Nephron (organoid): Measurements from ENCODE around the gene RPS6KA4.
"Not testable (repeated sequence)": the region's sequence is repeated elsewhere in the genome, so short reads cannot be mapped to it uniquely, and the experiment has no call there.

Source experiments
- H3K27ac Mint-ChIP-seq, 3 experiments: 2 replicates each; pipeline ENCODE4 v1.8.0; 2020; ENCODE audit warnings: mixed read lengths in 3 of 3, mild to moderate bottlenecking in 2 of 3, moderate library complexity in 1 of 3
- H3K27me3 Mint-ChIP-seq: 2 replicates; pipeline ENCODE4 v1.8.0; 2021; ENCODE audit warnings: low read depth, mild to moderate bottlenecking, moderate library complexity, mixed read lengths
- H3K36me3 Mint-ChIP-seq: 2 replicates; pipeline ENCODE4 v1.8.0; 2020; ENCODE audit warnings: low read depth, mixed read lengths
- H3K4me1 Mint-ChIP-seq: 2 replicates; pipeline ENCODE4 v1.8.0; 2020; ENCODE audit warnings: mixed read lengths
- H3K4me3 Mint-ChIP-seq, 3 experiments: 2 replicates each; pipeline ENCODE4 v1.8.0; 2020; ENCODE audit warnings: mild to moderate bottlenecking in 3 of 3, mixed read lengths in 3 of 3, moderate library complexity in 2 of 3
- H3K9me3 Mint-ChIP-seq: 2 replicates; pipeline ENCODE4 v1.8.0; 2020; ENCODE audit warnings: mixed read lengths
- TF ChIP-seq, protein P1 (sequence below), 3 experiments: fragments of 200-600 bp; sonication (generic); IDR thresholded peaks; one replicate each; pipeline ENCODE4 v1.5.0; 2021; ENCODE audit warnings: antibody characterized with exemption in 3 of 3; ENCODE audit not compliant: unreplicated experiment in 3 of 3

The RPS6KA4 gene

DNA sequence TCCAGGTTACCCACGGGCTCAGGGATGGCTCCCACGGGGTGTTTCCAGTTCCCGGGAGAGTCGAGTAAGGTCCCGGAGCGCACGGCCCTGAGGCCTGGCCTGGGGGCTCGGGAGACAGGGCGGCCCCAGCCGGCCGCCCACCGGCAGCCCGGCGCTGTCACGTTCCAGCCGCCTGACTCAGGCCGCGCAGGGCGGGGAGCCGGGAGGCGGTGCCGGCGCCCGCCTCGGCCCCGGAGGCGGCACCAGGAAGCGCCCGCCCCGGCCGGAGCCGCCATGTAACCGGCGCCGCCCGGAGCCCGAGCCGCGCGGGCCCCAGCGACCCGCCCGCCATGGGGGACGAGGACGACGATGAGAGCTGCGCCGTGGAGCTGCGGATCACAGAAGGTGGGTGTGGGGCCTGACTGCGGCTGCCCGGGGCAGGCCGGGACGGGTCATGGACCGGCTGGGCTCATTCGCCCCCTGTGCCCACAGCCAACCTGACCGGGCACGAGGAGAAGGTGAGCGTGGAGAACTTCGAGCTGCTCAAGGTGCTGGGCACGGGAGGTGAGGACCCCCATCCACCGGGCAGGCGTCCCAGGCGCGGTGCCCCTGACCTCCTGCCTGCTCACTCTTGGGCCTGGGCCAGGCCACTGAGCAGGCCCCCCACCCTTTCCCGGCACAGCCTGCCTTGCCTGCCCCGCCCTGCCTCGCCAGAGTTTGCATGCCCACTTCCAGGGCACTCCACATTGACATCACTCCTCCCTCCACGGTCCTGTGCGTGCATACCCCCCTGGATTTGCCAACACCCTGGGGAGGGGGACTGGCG lies at the start of gene RPS6KA4:
RPS6KA4 (plus strand) TSS at position 256 of the 805 bp plus-strand sequence; CDS start at position 330, 74 bp downstream.
- Mint-ChIP-seq H3K27ac (peak within 1 kb of the TSS; percentile 48 to 83 (median 71)), H3K4me3 (peak within 1 kb of the TSS; percentile 86 to 91 (median 90)), H3K4me1 (peaks cover 13% of the 10 kb centered on the region), H3K9me3 (no peaks in the 10 kb centered on the region), H3K27me3 (peaks cover 4% of the 10 kb centered on the region), H3K36me3 (peaks cover 17% of the 10 kb centered on the region)
- TF ChIP-seq, protein P1, sequence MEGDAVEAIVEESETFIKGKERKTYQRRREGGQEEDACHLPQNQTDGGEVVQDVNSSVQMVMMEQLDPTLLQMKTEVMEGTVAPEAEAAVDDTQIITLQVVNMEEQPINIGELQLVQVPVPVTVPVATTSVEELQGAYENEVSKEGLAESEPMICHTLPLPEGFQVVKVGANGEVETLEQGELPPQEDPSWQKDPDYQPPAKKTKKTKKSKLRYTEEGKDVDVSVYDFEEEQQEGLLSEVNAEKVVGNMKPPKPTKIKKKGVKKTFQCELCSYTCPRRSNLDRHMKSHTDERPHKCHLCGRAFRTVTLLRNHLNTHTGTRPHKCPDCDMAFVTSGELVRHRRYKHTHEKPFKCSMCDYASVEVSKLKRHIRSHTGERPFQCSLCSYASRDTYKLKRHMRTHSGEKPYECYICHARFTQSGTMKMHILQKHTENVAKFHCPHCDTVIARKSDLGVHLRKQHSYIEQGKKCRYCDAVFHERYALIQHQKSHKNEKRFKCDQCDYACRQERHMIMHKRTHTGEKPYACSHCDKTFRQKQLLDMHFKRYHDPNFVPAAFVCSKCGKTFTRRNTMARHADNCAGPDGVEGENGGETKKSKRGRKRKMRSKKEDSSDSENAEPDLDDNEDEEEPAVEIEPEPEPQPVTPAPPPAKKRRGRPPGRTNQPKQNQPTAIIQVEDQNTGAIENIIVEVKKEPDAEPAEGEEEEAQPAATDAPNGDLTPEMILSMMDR (IDR thresholded peaks at IDR 0.05; ENCODE audit: unreplicated experiment in 3 of 3), result no peak

DNA sequence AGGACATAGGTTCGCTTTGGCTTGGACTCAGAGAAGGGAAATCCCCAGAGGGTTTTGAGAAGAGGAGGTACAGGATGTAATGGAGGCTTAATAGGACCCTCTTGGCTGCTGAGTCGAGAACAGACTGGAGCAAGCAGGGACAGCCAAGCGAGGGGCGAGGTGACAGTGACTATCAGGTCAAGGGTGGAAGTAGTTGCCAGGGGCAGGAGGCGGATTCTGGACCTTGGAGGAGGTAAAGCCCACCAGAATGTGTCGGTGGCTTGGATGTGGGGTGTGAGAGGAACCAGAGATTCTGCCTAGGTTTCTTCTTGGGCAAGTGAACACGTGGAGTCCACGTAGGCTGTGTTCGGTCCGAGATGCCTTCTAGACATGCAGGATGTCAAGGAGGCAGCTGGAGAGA lies 46.0 kb upstream of the RPS6KA4 start:
- Mint-ChIP-seq H3K4me1 (peaks cover 14% of the 10 kb centered on the region), H3K27me3 (no peaks in the 10 kb centered on the region), H3K36me3 (peaks cover 16% of the 10 kb centered on the region), H3K4me3 (peak overlapping the region; percentile 52 to 76 (median 72)), H3K9me3 (no peaks in the 10 kb centered on the region), H3K27ac (peak overlapping the region in 2 of 3 experiments; percentile 6 to 94)
- TF ChIP-seq, protein P1 (IDR thresholded peaks at IDR 0.05; ENCODE audit: unreplicated experiment in 3 of 3), result no peak

DNA sequence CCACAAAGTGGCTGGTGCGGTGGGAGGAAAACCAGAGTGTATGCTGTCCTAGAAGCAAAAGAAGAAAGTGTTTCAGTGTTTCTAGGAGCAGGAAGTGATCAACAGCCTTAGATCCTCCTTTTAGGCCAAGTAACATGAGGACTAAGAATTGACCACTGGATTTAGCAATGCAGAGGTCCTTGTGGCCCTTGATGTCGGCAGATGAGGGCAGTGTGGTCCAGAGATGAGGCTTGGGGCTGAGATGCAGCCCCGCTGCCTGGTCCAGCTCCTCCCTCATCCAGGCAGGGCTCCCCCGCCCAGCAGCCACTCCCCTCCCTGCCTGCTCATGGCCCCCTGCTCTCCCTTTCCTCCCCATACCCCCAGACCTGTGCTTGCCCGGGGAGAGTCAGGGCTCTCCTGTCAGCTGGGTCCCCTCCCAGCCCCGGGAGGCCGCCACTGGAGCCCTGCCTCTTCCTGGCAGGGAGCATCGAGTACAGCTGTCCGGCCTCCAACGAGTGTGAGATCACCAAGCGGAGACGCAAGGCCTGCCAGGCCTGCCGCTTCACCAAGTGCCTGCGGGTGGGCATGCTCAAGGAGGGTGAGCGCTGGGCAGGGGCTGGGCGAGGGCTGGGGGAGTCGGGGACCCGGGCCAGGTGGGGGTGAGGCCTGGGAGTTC lies 45.3 kb upstream of the RPS6KA4 start:
- Mint-ChIP-seq H3K4me1 (peaks cover 14% of the 10 kb centered on the region), H3K27ac (peak overlapping the region in 2 of 3 experiments; percentile 6 to 94), H3K4me3 (peak overlapping the region; percentile 23 to 76 (median 72)), H3K36me3 (peaks cover 16% of the 10 kb centered on the region), H3K9me3 (no peaks in the 10 kb centered on the region), H3K27me3 (no peaks in the 10 kb centered on the region)
- TF ChIP-seq, protein P1 (IDR thresholded peaks at IDR 0.05; ENCODE audit: unreplicated experiment in 3 of 3), result no peak

DNA sequence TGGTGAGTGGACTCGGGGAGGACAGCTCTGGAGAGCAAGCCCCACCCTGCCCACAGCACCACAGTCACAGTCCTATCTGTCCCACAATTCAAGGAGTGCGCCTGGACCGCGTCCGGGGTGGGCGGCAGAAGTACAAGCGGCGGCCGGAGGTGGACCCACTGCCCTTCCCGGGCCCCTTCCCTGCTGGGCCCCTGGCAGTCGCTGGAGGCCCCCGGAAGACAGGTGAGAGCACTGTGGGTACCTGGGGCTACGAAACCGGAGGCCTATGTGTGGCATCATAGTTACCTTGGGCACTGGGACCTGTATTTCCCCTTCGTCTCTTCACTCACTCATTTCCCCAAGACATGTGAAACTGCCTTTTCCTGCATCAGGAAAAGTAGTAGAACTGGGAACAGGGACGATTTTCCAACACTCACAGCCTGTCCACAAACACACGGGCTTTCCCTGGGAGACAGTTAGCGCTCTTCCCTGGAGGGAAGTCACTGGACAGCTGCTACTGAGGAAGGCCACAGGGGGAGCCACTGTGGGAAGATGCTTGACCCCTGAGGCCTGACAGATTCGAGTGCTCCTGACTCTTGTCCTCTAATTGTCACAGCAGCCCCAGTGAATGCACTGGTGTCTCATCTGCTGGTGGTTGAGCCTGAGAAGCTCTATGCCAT lies 44.7 kb upstream of the RPS6KA4 start:
- peak overlapping the region; percentile 52 to 70 (median 59) for H3K4me3 Mint-ChIP-seq
- no peaks in the 10 kb centered on the region for H3K9me3 Mint-ChIP-seq
- H3K27ac Mint-ChIP-seq, result peak overlapping the region in 2 of 3 experiments; percentile 51 to 63
- TF ChIP-seq, protein P1 (IDR thresholded peaks at IDR 0.05; ENCODE audit: unreplicated experiment in 3 of 3), result peak in 2 of 3 experiments; percentile 5 to 10
- peaks cover 16% of the 10 kb centered on the region for H3K36me3 Mint-ChIP-seq
- H3K27me3 Mint-ChIP-seq, result no peaks in the 10 kb centered on the region
- peaks cover 19% of the 10 kb centered on the region for H3K4me1 Mint-ChIP-seq

DNA sequence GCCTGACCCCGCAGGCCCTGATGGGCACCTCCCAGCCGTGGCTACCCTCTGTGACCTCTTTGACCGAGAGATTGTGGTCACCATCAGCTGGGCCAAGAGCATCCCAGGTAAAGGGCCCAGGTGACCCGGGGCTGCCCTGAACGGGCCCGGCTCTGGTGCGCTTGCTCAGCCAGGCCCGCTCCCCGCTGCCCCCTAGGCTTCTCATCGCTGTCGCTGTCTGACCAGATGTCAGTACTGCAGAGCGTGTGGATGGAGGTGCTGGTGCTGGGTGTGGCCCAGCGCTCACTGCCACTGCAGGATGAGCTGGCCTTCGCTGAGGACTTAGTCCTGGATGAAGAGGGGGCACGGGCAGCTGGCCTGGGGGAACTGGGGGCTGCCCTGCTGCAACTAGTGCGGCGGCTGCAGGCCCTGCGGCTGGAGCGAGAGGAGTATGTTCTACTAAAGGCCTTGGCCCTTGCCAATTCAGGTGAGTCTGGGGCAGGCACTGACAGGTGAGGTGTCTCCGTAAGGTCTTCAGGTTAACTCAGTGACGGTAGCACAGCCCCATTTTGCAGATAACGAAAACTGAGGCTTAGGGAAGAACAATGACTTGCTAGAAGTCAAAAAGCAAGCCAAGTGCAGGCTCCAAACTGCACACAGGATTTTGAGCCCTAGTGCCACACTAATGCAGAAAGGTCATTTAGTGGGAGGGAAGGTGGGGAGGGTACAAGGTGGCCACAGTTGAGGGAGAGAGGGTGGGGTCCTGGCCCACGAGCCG lies 44.0 kb upstream of the RPS6KA4 start:
- TF ChIP-seq, protein P1 (IDR thresholded peaks at IDR 0.05; ENCODE audit: unreplicated experiment in 3 of 3), result no peak
- Mint-ChIP-seq H3K4me3 (peak overlapping the region; percentile 56 to 72 (median 70)), H3K9me3 (no peaks in the 10 kb centered on the region), H3K27me3 (no peaks in the 10 kb centered on the region), H3K4me1 (peaks cover 21% of the 10 kb centered on the region), H3K27ac (no peak overlapping the region), H3K36me3 (peaks cover 16% of the 10 kb centered on the region)

DNA sequence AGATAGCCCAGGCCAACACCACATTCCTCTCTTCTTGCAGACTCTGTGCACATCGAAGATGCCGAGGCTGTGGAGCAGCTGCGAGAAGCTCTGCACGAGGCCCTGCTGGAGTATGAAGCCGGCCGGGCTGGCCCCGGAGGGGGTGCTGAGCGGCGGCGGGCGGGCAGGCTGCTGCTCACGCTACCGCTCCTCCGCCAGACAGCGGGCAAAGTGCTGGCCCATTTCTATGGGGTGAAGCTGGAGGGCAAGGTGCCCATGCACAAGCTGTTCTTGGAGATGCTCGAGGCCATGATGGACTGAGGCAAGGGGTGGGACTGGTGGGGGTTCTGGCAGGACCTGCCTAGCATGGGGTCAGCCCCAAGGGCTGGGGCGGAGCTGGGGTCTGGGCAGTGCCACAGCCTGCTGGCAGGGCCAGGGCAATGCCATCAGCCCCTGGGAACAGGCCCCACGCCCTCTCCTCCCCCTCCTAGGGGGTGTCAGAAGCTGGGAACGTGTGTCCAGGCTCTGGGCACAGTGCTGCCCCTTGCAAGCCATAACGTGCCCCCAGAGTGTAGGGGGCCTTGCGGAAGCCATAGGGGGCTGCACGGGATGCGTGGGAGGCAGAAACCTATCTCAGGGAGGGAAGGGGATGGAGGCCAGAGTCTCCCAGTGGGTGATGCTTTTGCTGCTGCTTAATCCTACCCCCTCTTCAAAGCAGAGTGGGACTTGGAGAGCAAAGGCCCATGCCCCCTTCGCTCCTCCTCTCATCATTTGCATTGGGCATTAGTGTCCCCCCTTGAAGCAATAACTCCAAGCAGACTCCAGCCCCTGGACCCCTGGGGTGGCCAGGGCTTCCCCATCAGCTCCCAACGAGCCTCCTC lies 43.1 kb upstream of the RPS6KA4 start:
- peaks cover 21% of the 10 kb centered on the region for H3K4me1 Mint-ChIP-seq
- H3K36me3 Mint-ChIP-seq, result peaks cover 16% of the 10 kb centered on the region
- not testable (repeated sequence) for H3K9me3 Mint-ChIP-seq, H3K27me3 Mint-ChIP-seq
- peak overlapping the region in 2 of 3 experiments; percentile 100 for H3K27ac Mint-ChIP-seq
- H3K4me3 Mint-ChIP-seq, result peak overlapping the region; percentile 94 to 99 (median 96)
